NB4 (cell line): Measurements from ENCODE around the gene TMEM200C.
"Not testable (repeated sequence)": the region's sequence is repeated elsewhere in the genome, so short reads cannot be mapped to it uniquely, and the experiment has no call there.

Source experiments
- DNase-seq: peaks from one replicate; pipeline ENCODE4 v3.0.0; 2010; ENCODE audit warnings: low read depth
- H3K4me3 ChIP-seq: one replicate; pipeline ENCODE4 v1.5.1; 2011; ENCODE audit warnings: mild to moderate bottlenecking, low read depth, low read length, moderate library complexity
- MYC ChIP-seq: IDR thresholded peaks from 2 replicates; pipeline ENCODE4 v1.6.1; 2011; ENCODE audit warnings: low read depth, low read length
- POLR2A ChIP-seq: IDR thresholded peaks from 2 replicates; pipeline ENCODE4 v1.6.1; 2011; ENCODE audit warnings: mild to moderate bottlenecking; ENCODE audit not compliant: insufficient read length; ENCODE audit errors: extremely low read depth
- TF ChIP-seq, protein P1 (sequence below): IDR thresholded peaks from 2 replicates; pipeline ENCODE4 v1.6.1; 2011; ENCODE audit warnings: low read depth, low read length
- TF ChIP-seq, protein P2 (sequence below): IDR thresholded peaks from one replicate; pipeline ENCODE4 v1.5.1; 2012; ENCODE audit warnings: low read depth, low read length

TMEM200C gene

DNA sequence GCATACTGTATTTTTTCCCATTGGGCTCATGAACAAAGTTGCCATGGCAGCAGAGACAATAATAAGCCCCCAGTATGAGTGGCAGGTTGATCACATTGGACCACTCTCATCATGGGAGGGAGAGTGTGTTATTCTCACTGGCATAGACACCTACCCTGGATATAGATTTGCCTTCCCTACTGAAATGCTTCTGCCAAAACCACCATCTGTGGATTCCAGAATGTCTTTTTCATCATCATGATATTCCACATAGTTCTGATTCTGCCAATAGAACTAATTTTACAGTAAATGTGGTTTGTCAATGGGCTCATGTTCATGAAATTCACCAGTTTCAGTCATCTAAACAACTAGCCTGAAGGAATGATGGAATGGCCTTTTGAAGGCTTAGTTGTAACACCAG is 18.4 kb downstream of the TMEM200C start:
- no peak for DNase-seq

DNA sequence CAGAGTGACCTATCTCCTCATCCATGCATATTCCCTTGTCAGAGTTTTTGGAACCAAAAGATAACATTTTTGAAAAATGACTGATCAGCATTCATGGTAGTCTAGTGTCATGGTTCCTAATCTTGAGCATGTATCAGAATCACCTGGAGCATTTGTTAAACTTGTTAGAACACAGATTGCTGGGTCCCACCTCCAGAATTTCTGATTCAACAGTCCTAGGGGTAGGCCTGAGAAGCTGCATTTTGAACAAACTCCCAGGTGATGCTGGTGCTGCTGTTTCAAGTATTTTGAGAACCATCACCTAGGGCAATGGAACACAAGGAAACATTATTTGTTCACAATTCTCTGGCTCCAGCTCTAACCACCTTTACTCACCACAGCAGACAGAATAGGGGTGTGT is 21.0 kb downstream of the TMEM200C start:
- no peak for DNase-seq
- no peak overlapping the region for H3K4me3 ChIP-seq
- no peak for TF ChIP-seq MYC
- TF ChIP-seq, protein P1, sequence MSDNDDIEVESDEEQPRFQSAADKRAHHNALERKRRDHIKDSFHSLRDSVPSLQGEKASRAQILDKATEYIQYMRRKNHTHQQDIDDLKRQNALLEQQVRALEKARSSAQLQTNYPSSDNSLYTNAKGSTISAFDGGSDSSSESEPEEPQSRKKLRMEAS: no peak
- no peak for TF ChIP-seq POLR2A
- TF ChIP-seq, protein P2, sequence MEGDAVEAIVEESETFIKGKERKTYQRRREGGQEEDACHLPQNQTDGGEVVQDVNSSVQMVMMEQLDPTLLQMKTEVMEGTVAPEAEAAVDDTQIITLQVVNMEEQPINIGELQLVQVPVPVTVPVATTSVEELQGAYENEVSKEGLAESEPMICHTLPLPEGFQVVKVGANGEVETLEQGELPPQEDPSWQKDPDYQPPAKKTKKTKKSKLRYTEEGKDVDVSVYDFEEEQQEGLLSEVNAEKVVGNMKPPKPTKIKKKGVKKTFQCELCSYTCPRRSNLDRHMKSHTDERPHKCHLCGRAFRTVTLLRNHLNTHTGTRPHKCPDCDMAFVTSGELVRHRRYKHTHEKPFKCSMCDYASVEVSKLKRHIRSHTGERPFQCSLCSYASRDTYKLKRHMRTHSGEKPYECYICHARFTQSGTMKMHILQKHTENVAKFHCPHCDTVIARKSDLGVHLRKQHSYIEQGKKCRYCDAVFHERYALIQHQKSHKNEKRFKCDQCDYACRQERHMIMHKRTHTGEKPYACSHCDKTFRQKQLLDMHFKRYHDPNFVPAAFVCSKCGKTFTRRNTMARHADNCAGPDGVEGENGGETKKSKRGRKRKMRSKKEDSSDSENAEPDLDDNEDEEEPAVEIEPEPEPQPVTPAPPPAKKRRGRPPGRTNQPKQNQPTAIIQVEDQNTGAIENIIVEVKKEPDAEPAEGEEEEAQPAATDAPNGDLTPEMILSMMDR: no peak

More for the DNA sequence above, 18.4 kb downstream of the TMEM200C start:
- H3K4me3 ChIP-seq: no peak overlapping the region
- TF ChIP-seq POLR2A: no peak
- TF ChIP-seq, protein P2: no peak
- no peak for TF ChIP-seq MYC
- TF ChIP-seq, protein P1: no peak

- no peak for DNase-seq
- no peak overlapping the region for H3K4me3 ChIP-seq
- TF ChIP-seq, protein P1: no peak
- TF ChIP-seq, protein P2: no peak
- TF ChIP-seq MYC: no peak
- TF ChIP-seq POLR2A: no peak
Observed at GRCh38 chr18:5872886-5873285, 22.4 kb downstream of the TMEM200C start.

GRCh38 chr18:5871426-5871825 is 23.9 kb downstream of the TMEM200C start:
- no peak for TF ChIP-seq MYC
- no peak for TF ChIP-seq POLR2A
- TF ChIP-seq, protein P1: no peak
- TF ChIP-seq, protein P2: no peak
- no peak for DNase-seq
- H3K4me3 ChIP-seq: no peak overlapping the region

DNA sequence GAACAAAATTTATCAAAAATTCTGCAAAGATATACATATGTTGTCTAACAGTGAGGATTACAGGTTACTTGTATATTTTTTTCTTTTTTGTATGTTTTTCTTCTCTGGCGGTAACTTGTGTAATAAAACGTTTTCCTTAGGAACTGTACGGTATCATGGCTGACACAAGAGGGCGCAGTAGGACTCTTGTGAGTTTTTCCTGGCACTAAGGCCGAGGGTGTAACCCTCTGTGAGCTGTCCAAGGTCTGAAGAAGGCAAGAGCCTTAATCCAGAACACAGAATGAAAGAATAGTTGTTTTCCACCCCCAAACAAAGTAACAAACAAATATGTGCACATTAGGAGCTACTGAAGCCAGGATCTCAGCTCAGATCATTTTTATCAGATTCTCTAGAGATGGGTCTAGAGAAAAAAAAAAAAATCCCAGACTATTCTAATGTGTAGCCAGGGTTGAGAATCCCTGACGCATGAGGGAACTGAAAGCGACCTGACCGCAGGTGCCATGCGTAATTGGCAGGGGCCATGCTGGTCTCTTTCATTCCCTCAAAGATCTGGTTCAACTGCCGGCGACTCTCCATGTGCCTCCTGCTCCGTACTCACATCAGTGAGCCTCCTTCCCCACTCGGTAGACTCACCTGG is 27.0 kb downstream of the TMEM200C start:
- no peak overlapping the region for H3K4me3 ChIP-seq
- TF ChIP-seq MYC: no peak
- TF ChIP-seq, protein P2: peak; percentile 72
- DNase-seq: peak; percentile 78

DNA sequence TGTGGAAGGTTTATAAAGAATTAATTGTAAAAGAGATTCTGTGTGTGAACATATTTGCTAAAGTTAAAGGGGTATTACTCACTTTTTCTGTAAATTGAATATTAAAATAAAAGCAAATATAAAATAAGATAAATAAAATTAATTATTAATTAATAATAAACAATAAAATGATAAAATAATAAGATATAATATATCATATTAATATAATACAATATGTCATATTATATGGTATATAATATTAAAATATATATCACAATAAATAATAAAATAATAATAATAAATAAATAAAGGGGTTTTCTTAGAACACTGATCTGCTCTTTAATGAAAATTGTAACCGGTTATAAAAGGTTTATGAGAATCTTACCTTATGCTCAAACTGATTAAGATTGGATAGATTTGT is 29.8 kb downstream of the TMEM200C start:
- no peak overlapping the region for H3K4me3 ChIP-seq
- no peak for DNase-seq

GRCh38 chr18:5862127-5862526 is 33.2 kb downstream of the TMEM200C start:
- not testable (repeated sequence) for DNase-seq, H3K4me3 ChIP-seq

More for the DNA sequence above, 29.8 kb downstream of the TMEM200C start:
- TF ChIP-seq, protein P2: no peak
- TF ChIP-seq MYC: no peak
- TF ChIP-seq, protein P1: no peak
- no peak for TF ChIP-seq POLR2A
